Erythroblast (primary cell): Measurements from ENCODE around the gene C16orf95.

Experiments
- GATA1 ChIP-seq: IDR thresholded peaks from 2 replicates; pipeline ENCODE4 v1.6.1; 2011; ENCODE audit warnings: low read depth, mild to moderate bottlenecking, control low read depth, low read length, moderate library complexity
- POLR2A ChIP-seq: IDR thresholded peaks from 2 replicates; pipeline ENCODE4 v1.6.1; 2011; ENCODE audit warnings: mild to moderate bottlenecking, low read length

GRCh38 chr16:87311387-87311786 is 5.8 kb downstream of the C16orf95 start:
- no peak for TF ChIP-seq POLR2A
- TF ChIP-seq GATA1: no peak
